ENCODE results near the gene RSPRY1.

RSPRY1 gene

DNA sequence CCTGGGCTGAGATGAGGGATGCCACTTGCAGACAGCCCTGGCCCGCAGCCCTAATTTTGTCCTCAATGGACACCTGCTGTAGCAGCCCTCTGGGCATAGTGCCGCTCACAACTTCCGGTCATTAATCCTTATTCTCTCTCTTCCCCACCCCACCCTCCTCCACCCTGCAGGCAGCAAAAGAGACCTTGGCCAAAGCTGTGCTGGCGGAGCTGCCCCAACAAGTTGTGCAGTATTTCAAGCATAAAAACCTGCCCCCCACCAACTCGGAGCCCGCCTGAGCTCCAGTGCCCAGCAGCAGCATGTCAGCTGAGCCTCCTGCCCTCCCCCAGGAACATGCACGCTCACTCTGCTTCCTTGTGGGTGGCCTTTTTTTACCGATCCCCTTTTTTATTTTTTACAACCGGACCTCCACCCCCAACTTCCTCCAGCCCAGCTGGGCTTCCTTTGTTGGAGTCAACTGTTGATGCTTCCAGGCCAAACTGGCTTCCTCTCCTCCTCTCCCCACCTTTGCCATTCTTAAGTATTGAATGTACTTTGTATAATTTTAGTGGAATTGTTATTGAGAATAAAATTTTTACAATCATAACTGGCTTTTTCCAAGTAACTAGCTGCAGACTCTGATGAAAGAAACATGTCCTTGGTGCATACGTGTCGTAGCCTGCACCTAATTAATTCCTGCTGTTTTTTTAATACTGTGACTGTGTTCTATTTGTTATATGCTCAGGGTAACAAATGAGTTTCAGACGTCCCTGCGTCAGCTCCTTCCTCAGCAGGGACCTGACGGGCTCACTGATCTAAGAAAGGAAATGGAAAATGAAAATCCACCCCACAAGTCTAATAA, 38.5 kb upstream of the RSPRY1 start:
- TF ChIP-seq GATA3 (IDR thresholded peaks at IDR 0.05; ENCODE audit: low read depth, low read length), result no peak
- TF ChIP-seq GATA2 (IDR thresholded peaks at IDR 0.05; ENCODE audit: low read depth, low read length), result no peak

DNA sequence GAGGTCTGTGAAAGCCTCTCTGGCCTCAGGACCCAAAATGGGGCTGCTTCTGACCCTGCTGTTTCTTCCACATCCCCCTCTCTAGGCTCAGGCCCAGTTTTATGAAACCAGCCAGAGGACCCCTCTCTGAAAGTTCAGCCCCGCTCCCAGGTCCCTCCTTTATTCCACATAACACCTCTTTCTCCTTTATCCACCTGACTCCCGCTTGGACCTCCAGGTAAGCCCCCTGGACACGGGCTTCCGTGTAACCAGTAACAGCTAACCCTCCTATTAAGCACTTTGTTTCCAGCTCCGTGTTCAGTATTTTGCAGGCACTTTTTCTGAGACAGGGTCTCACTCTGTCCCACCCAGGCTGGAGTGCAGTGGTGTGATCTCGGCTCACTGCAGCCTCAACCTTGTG, 37.6 kb upstream of the RSPRY1 start:
- TF ChIP-seq GATA2 (IDR thresholded peaks at IDR 0.05; ENCODE audit: low read depth, low read length), result no peak
- TF ChIP-seq GATA3 (IDR thresholded peaks at IDR 0.05; ENCODE audit: low read depth, low read length), result no peak

DNA sequence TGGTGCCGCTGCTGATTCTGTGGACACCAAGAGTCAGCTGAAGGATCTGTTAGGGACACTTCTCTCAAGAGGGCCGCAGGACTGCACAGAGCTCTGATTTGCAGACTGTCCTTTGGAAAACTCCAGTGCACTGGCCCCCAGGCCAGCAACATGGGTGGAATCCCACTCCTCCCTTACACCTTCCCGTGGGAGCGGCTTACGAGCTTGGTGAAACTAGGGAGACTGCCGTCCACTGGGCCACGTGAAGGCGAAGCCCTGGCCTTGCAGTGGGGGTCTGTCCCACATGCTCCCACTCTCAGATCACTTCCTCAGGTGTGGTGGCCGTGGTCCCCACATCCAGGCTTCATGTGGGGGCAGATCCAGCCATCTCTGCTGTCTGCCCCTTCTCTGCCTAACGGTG, 36.7 kb upstream of the RSPRY1 start:
- TF ChIP-seq GATA3 (IDR thresholded peaks at IDR 0.05; ENCODE audit: low read depth, low read length) (no peak), GATA2 (IDR thresholded peaks at IDR 0.05; ENCODE audit: low read depth, low read length) (no peak)

DNA sequence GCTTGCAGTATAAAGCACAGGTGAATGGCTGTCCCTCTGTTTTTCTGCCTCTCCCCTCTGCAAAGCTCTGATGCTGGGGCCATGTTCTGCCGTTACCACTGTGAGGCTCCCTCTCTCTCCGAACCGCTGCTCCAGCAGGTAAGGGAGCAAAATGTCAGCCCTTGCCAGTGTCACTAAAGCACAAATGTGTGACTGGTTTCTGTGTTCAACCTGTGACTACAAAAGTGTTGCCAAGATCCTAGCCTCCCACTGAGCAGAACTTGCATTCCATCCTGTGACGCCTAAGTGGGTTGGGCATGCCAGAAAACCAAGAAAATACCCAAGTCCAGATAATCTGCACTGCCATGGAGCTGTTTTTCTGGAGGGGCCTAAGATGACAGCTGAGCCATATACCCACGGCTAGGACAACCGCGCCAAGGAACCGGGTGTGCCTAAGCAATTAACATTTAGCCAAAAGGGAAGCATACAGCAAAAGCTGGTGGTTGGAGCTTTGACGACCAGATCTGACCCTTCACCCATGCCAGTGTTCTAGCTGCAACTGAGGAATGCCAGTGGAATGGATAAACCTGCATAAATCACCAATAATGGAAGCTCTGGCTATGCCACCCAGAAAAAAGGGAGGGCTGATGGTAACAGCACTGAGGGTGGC, 35.3 kb upstream of the RSPRY1 start:
- TF ChIP-seq GATA3 (IDR thresholded peaks at IDR 0.05; ENCODE audit: low read depth, low read length) (no peak), GATA2 (IDR thresholded peaks at IDR 0.05; ENCODE audit: low read depth, low read length) (no peak)

DNA sequence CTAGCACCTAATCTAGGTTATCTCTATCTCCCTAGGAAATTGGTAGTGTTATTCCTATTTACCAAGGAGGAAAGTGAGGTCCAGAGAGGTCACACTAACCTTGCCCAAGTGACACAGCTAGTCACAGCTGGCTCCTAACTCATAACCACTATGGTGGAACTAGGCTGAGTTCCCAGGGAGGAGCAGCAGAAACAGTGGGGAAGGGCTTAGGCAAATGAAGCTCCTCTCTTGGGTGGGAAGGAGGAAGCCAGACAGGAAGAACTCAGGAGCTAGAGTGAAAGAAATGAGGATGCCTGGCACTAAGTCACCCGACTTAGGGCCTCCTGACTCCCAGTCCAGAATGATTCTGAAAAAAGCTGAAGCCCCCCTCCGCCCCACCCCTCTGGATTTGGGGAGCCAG, 34.8 kb upstream of the RSPRY1 start:
- TF ChIP-seq GATA2 (IDR thresholded peaks at IDR 0.05; ENCODE audit: low read depth, low read length) (no peak), GATA3 (IDR thresholded peaks at IDR 0.05; ENCODE audit: low read depth, low read length) (no peak)

DNA sequence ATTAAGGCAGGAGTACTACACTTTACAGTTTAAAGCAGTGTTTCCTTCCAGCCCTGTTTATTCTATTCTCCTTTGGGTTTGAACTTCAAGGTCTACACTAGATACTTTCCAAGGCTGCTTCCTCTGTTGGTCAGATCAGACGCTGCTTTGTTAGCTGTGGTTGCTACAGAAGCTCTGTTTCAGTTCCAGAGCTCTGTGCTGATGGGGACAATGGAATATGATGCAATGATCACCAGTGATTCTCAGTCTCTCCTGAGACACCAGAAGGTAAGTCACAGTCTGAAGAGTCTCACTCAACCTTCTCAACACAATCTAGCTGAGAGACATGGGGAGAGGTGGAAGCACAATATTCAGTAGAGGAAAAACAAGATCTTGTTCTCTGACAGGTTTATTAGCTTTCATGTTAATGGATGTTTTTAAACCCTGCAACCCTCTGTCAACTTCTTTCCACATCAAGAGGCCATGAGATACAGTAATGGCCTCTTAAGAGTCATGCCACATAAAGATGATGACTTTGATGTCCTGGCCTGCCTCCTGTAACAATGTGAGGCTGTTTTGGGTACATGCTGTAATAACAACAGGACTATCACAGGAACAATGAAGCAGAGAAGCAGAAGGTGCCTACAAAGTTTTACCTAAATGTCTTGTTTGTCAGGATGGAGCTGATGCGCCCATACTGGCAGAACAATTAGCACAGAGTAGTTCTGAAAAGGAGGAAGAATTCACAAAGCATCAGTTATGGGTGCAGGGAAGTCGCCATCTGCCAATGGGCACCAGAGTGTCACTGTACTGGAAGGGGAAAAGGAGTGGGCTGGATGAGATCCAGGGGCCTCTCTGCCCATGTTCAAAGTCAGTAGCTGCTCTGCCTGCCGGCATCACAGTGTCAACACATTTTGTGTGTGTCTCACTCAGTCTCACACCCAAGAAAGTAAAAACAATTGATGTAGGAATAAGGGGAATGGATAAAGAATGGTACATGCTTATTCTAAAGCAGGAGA, 33.7 kb upstream of the RSPRY1 start:
- TF ChIP-seq GATA2 (IDR thresholded peaks at IDR 0.05; ENCODE audit: low read depth, low read length) (no peak), GATA3 (IDR thresholded peaks at IDR 0.05; ENCODE audit: low read depth, low read length) (no peak)

DNA sequence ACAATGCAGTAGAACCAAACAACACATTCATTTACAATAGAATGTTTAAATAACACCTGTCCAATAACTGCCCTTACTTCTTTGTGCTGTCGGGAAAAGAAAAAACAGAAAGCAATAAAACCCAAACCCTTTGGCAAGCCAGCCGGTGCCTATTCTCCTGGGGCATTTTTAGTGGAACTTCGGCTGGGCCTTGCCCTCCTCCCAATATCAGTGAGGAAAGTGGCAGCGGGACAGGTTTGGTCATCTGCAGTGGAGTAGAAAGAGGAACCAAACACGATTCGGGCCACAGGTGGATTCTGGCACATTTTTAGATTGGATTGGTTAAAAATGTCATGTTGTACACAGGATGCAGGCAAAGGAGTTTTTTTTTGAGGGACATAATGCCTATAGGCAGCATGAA, 32.3 kb upstream of the RSPRY1 start:
- no peak for TF ChIP-seq GATA2 (IDR thresholded peaks at IDR 0.05; ENCODE audit: low read depth, low read length)
- no peak for TF ChIP-seq GATA3 (IDR thresholded peaks at IDR 0.05; ENCODE audit: low read depth, low read length)

DNA sequence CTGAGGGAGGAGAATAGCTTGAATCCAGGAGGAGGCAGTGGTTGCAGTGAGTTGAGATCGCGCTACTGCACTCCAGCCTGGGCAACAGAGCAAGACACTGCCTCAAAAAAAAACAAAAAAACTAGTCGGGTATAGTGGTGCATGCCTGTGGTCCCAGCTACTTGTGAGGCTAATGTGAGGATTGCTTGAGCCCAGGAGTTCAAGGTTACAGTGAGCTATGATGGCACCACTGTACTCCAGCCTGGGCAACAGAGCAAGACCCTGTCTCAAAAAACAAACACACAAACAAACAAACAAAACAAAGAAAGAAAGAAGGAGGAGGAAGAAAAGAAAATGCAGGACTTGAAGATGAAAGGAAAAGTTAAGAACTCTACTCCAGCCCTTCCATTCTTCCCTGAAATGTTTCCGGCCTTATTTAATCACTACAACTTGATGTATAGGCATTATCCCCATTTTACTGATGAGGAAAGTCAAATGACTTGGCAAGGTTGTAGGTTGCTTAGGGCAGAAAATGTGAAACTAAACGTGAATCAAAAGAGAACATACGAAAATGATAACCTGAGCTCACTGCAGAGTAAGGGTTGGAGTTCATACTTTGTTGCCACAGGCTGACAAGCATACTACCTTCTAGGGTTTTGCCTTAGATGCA, 30.3 kb upstream of the RSPRY1 start:
- TF ChIP-seq GATA3 (IDR thresholded peaks at IDR 0.05; ENCODE audit: low read depth, low read length), result no peak

DNA sequence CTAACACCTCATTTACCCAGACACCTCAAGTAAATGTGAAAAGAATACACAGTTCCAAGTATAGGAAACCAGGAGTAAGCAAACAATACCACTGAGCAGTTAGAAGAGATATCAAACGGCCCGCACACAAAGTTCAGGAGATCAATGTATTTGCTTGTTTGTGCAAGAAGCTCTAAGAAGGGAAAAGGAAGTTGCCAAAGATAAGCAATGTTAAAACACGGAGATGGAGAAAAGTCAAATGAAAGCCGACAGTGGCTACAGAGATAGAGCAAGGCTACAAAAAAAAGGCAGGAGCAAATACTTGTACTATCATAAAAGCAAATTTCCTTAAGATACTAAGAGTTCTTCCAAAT, 29.8 kb upstream of the RSPRY1 start:
- TF ChIP-seq GATA2 (IDR thresholded peaks at IDR 0.05; ENCODE audit: low read depth, low read length) (no peak), GATA3 (IDR thresholded peaks at IDR 0.05; ENCODE audit: low read depth, low read length) (no peak)

DNA sequence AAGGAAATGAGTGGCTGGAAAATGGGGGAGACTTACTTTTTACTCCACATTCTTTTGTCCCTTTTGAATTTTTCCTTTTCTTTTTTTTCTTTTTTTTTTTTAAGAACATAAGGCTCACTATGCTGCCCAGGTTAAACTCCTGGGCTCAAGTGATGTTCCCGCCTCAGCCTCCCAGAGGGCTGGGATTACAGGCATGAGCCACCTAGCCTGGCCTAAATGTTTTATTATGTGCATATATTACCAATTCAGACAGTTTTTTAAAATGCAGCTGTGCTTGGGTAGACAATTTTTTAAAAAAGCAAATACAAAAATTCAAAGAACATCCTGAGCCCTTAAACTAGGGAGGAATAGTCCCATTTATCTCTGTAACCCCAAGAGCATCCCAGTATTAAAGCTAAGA, 28.6 kb upstream of the RSPRY1 start:
- no peak for TF ChIP-seq GATA2 (IDR thresholded peaks at IDR 0.05; ENCODE audit: low read depth, low read length)

DNA sequence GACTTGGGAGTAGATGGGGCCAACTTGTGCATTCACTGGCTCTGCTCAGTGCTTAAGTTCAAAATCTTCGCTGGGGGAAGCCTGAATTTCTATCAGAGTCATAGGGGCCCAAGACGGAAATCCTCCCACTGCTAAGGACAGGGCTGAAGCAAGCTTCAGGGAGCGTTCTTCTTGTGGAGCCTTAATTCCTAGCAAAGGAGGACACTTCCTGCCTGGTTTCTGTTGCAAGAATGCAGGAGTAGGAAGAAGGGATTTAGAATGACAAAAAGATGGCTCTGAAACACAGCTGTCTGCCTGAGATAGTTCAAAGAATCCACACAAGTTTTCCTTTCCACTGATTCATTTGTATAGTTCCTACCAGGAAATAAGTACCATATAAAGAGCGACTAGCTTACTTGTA, 26.7 kb upstream of the RSPRY1 start:
- TF ChIP-seq GATA3 (IDR thresholded peaks at IDR 0.05; ENCODE audit: low read depth, low read length) (no peak), GATA2 (IDR thresholded peaks at IDR 0.05; ENCODE audit: low read depth, low read length) (no peak)

DNA sequence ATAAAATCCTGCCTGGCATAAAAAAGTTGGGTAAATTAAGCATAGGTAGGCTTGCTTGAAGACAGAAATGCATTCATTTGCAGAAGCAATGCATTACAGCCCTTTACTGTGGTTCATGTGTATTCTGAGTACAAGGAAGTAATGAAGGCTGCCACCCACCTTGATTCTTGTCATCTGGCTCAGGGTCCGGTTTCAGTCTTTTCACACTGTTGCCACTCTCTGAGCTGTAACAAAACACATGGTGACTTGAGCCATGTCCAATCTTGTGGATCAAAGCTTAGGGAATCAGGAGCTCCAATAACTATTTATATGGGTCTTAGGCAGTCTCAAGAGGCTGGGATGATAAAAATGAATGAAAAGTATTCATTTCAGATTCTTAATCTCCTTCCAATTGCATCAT, 22.3 kb upstream of the RSPRY1 start:
- TF ChIP-seq GATA3 (IDR thresholded peaks at IDR 0.05; ENCODE audit: low read depth, low read length) (no peak), GATA2 (IDR thresholded peaks at IDR 0.05; ENCODE audit: low read depth, low read length) (no peak)

DNA sequence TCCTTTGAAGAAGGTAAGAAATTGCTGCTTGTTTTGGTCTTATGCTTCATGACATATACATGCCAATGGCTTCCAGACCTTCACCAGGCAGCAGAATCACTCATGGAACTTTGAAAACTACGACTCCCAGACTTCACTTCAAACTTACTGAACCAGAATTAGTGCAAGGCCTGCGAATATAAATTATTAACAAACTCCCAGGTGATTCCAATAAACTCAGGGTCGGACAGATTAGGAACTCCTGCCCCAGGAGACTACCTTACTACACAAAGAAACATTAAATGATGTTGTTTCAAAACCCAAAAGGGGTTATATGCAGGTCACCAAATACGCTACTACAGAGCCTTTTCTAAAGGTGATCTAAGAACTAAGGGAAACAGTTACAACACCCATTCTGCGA, 20.6 kb upstream of the RSPRY1 start:
- TF ChIP-seq GATA2 (IDR thresholded peaks at IDR 0.05; ENCODE audit: low read depth, low read length) (no peak), GATA3 (IDR thresholded peaks at IDR 0.05; ENCODE audit: low read depth, low read length) (no peak)

DNA sequence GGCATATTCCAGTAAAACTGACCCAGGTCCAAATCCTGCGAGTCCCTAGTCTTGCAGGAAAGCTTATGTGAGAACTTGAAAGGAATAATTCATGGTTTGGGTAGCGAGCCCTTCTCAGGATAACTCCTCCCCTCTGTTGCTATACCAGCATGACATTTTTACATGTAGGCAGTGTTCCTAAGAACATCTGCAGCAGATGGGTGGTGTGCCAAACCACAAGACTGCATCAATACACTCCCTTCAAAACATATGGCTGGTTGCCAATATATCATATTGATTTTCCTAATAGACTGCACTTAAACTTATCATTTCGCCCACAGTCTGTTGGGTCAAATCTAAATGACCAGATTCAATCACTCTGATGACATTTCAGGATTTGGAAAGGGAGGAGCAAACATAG, 20.2 kb upstream of the RSPRY1 start:
- no peak for TF ChIP-seq GATA2 (IDR thresholded peaks at IDR 0.05; ENCODE audit: low read depth, low read length)
- TF ChIP-seq GATA3 (IDR thresholded peaks at IDR 0.05; ENCODE audit: low read depth, low read length), result no peak
